Lower leg skin (tissue), 3 donors: ENCODE data around the gene PRDM10.

Source experiments
- CTCF ChIP-seq, 3 donors: fragments of 450-650 bp; IDR thresholded peaks; one replicate each; pipeline ENCODE4 v1.5.1; 2016; ENCODE audit warnings: antibody characterized with exemption in 3 of 3, mild to moderate bottlenecking in 3 of 3, moderate library complexity in 2 of 3
- POLR2A ChIP-seq, 2 donors: fragments of 450-650 bp; IDR thresholded peaks; one replicate each; pipeline ENCODE4 v1.6.1; 2016 to 2017; ENCODE audit warnings: antibody characterized with exemption in 2 of 2, mild to moderate bottlenecking in 1 of 2, moderate library complexity in 1 of 2

- no peak for TF ChIP-seq CTCF (IDR thresholded peaks at IDR 0.05)
- TF ChIP-seq POLR2A (IDR thresholded peaks at IDR 0.05), result no peak
These were observed 35.4 kb upstream of the PRDM10 start for GRCh38 chr11:130037881-130038585.
